ENCODE measurements around the gene SNX9. TPM values are rescaled to one million over a fixed set of nuclear protein-coding genes. Genes with fewer than 3 reads are reported as not detected.

The SNX9 gene
- total RNA-seq, 1 donor from 2014 or later: 68.6 TPM

DNA sequence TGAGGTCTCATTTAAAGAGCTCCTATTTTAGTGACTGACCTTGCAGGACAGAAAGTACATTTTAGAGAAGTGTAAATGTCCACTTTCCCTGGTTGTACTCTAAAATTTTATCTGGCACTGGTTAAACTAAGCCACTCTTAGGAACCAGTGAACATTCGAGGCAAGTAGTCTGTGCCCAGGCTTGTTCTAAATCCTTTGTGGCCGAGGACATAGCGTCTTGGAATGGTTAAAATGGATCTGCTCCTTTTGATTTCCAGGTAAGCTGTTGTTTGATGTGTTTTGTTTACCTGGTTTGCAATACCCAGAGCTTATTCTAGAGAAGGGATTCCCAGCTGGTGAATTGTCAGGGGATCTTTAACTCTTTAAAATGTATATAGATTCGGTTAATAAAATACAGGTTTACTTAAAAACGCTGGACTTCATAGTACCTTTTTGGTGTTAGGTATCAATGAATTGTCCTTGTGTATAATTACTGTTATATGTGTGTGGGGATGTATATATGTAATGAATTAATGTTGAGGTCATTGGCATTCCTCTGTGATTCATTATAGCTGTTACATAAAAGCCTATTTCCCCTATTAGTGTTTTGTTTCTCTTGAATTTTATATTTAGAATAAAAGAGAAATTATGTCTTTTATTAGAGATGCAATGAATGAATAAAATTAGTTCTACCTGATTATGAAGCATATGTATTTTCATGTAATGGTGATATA lies 15.8 kb downstream of the SNX9 start:
- peaks cover 66% of the 10 kb centered on the region for H3K4me1 Mint-ChIP-seq (ENCODE audit: unreplicated experiment)
- no peak for TF ChIP-seq CTCF (IDR thresholded peaks at IDR 0.05; ENCODE audit: unreplicated experiment)
- DNase-seq (ENCODE audit: low spot score): no peak
- H3K36me3 Mint-ChIP-seq (ENCODE audit: low read depth, unreplicated experiment): peaks cover 8% of the 10 kb centered on the region
- H3K27ac Mint-ChIP-seq (ENCODE audit: unreplicated experiment): no peak overlapping the region
- H3K27me3 Mint-ChIP-seq (ENCODE audit: unreplicated experiment): peaks cover under 1% of the 10 kb centered on the region
- no peaks in the 10 kb centered on the region for H3K9me3 Mint-ChIP-seq (ENCODE audit: unreplicated experiment)
- no peak overlapping the region for H3K4me3 Mint-ChIP-seq (ENCODE audit: unreplicated experiment)

- TF ChIP-seq CTCF (IDR thresholded peaks at IDR 0.05; ENCODE audit: unreplicated experiment): no peak
- Mint-ChIP-seq H3K27me3 (ENCODE audit: unreplicated experiment) (peaks cover 2% of the 10 kb centered on the region), H3K9me3 (ENCODE audit: unreplicated experiment) (no peaks in the 10 kb centered on the region), H3K36me3 (ENCODE audit: low read depth, unreplicated experiment) (peaks cover 8% of the 10 kb centered on the region), H3K4me3 (ENCODE audit: unreplicated experiment) (no peak overlapping the region), H3K4me1 (ENCODE audit: unreplicated experiment) (peaks cover 63% of the 10 kb centered on the region), H3K27ac (ENCODE audit: unreplicated experiment) (no peak overlapping the region)
- no peak for DNase-seq (ENCODE audit: low spot score)
These were observed 16.6 kb downstream of the SNX9 start for GRCh38 chr6:157839606-157840005.

- no peak overlapping the region for H3K27ac Mint-ChIP-seq (ENCODE audit: unreplicated experiment)
These were observed 17.2 kb downstream of the SNX9 start for GRCh38 chr6:157840261-157840660.

GRCh38 chr6:157840776-157841175 lies 17.7 kb downstream of the SNX9 start:
- no peak for DNase-seq (ENCODE audit: low spot score)
- H3K9me3 Mint-ChIP-seq (ENCODE audit: unreplicated experiment): no peaks in the 10 kb centered on the region
- peak overlapping the region; percentile 22 for H3K4me3 Mint-ChIP-seq (ENCODE audit: unreplicated experiment)
- H3K27ac Mint-ChIP-seq (ENCODE audit: unreplicated experiment): no peak overlapping the region
- no peak for TF ChIP-seq CTCF (IDR thresholded peaks at IDR 0.05; ENCODE audit: unreplicated experiment)
- peaks cover 2% of the 10 kb centered on the region for H3K27me3 Mint-ChIP-seq (ENCODE audit: unreplicated experiment)
- peaks cover 10% of the 10 kb centered on the region for H3K36me3 Mint-ChIP-seq (ENCODE audit: low read depth, unreplicated experiment)
- peaks cover 62% of the 10 kb centered on the region for H3K4me1 Mint-ChIP-seq (ENCODE audit: unreplicated experiment)

More at GRCh38 chr6:157840261-157840660, 17.2 kb downstream of the SNX9 start:
- no peak for TF ChIP-seq CTCF (IDR thresholded peaks at IDR 0.05; ENCODE audit: unreplicated experiment)
- Mint-ChIP-seq H3K36me3 (ENCODE audit: low read depth, unreplicated experiment) (peaks cover 10% of the 10 kb centered on the region), H3K27me3 (ENCODE audit: unreplicated experiment) (peaks cover 2% of the 10 kb centered on the region), H3K4me3 (ENCODE audit: unreplicated experiment) (no peak overlapping the region), H3K9me3 (ENCODE audit: unreplicated experiment) (no peaks in the 10 kb centered on the region), H3K4me1 (ENCODE audit: unreplicated experiment) (peaks cover 63% of the 10 kb centered on the region)
- no peak for DNase-seq (ENCODE audit: low spot score)

GRCh38 chr6:157841211-157841840 lies 18.3 kb downstream of the SNX9 start:
- Mint-ChIP-seq H3K4me3 (ENCODE audit: unreplicated experiment) (peak overlapping the region; percentile 22), H3K36me3 (ENCODE audit: low read depth, unreplicated experiment) (peaks cover 11% of the 10 kb centered on the region), H3K9me3 (ENCODE audit: unreplicated experiment) (no peaks in the 10 kb centered on the region), H3K4me1 (ENCODE audit: unreplicated experiment) (peaks cover 62% of the 10 kb centered on the region), H3K27ac (ENCODE audit: unreplicated experiment) (peak overlapping the region; percentile 67), H3K27me3 (ENCODE audit: unreplicated experiment) (peaks cover 2% of the 10 kb centered on the region)
- DNase-seq (ENCODE audit: low spot score): no peak
- no peak for TF ChIP-seq CTCF (IDR thresholded peaks at IDR 0.05; ENCODE audit: unreplicated experiment)

All from endothelial cell (in vitro differentiated cells).